OCI-LY1 (cell line): ENCODE results near the gene STK39.

Experiments
- H2AFZ ChIP-seq: fragments of 200-600 bp; sonication (generic), shearing (Covaris generic); 2 replicates; pipeline ENCODE4 v1.6.0; 2014; ENCODE audit warnings: antibody characterized with exemption, mild to moderate bottlenecking, low read length
- H3F3A ChIP-seq: fragments of 200-600 bp; sonication (generic), shearing (Covaris generic); 2 replicates; pipeline ENCODE4 v1.6.0; 2014; ENCODE audit warnings: mild to moderate bottlenecking, antibody characterized with exemption, low read length, moderate library complexity; ENCODE audit not compliant: insufficient read depth
- H3K27ac ChIP-seq: fragments of 200-600 bp; sonication (generic); 2 replicates; pipeline ENCODE4 v1.5.1; 2014; ENCODE audit warnings: low read length, mixed run types, mild to moderate bottlenecking, low read depth; ENCODE audit not compliant: poor library complexity, severe bottlenecking
- H3K27me3 ChIP-seq: fragments of 200-600 bp; sonication (generic); 2 replicates; pipeline ENCODE4 v1.6.0; 2014; ENCODE audit warnings: antibody characterized with exemption, mild to moderate bottlenecking, low read length, moderate library complexity; ENCODE audit not compliant: insufficient read depth
- H3K36me3 ChIP-seq: fragments of 200-600 bp; sonication (generic); 2 replicates; pipeline ENCODE4 v1.6.1; 2014; ENCODE audit warnings: mild to moderate bottlenecking, antibody characterized with exemption, low read length, moderate library complexity, mixed read lengths; ENCODE audit not compliant: insufficient read depth
- H3K4me1 ChIP-seq: fragments of 200-600 bp; sonication (generic); 2 replicates; pipeline ENCODE4 v1.5.1; 2014; ENCODE audit warnings: mild to moderate bottlenecking, low read length, moderate library complexity; ENCODE audit not compliant: insufficient read depth, severe bottlenecking
- H3K4me2 ChIP-seq: fragments of 200-600 bp; sonication (generic), shearing (Covaris generic); 2 replicates; pipeline ENCODE4 v1.6.1; 2014; ENCODE audit warnings: low read length
- H3K4me3 ChIP-seq: fragments of 200-600 bp; sonication (generic); 2 replicates; pipeline ENCODE4 v1.5.1; 2014; ENCODE audit warnings: low read length, low read depth, mild to moderate bottlenecking, mixed read lengths; ENCODE audit not compliant: poor library complexity, severe bottlenecking
- H3K79me2 ChIP-seq: fragments of 200-600 bp; shearing (Covaris generic); 2 replicates; pipeline ENCODE4 v1.6.1; 2016; ENCODE audit warnings: mixed run types, low read length, mixed read lengths; ENCODE audit not compliant: insufficient read depth
- H3K9ac ChIP-seq: fragments of 200-600 bp; sonication (generic), shearing (Covaris generic); 2 replicates; pipeline ENCODE4 v1.6.1; 2014; ENCODE audit warnings: mild to moderate bottlenecking, low read length, mixed read lengths
- H3K9me2 ChIP-seq: fragments of 200-600 bp; sonication (generic), shearing (Covaris generic); 2 replicates; pipeline ENCODE4 v1.6.1; 2014; ENCODE audit warnings: low read depth, mild to moderate bottlenecking, low read length, mixed read lengths
- H3K9me3 ChIP-seq: fragments of 200-600 bp; shearing (Covaris generic); 2 replicates; pipeline ENCODE4 v1.6.1; 2014; ENCODE audit warnings: low read length, mixed read lengths
- H4K20me1 ChIP-seq: fragments of 200-600 bp; sonication (generic), shearing (Covaris generic); 2 replicates; pipeline ENCODE4 v1.6.0; 2016; ENCODE audit warnings: mild to moderate bottlenecking, low read length; ENCODE audit not compliant: insufficient read depth
- EZH2 ChIP-seq: fragments of 200-600 bp; sonication (generic), shearing (Covaris generic); IDR thresholded peaks from 2 replicates; pipeline ENCODE4 v1.8.0; 2017; ENCODE audit warnings: borderline replicate concordance, mixed run types, mild to moderate bottlenecking, antibody characterized with exemption, low read length, moderate library complexity, mixed read lengths
- TF ChIP-seq, protein P1 (sequence below): fragments of 200-600 bp; sonication (generic), shearing (Covaris generic); IDR thresholded peaks from 2 replicates; pipeline ENCODE4 v1.5.1; 2017; ENCODE audit warnings: mild to moderate bottlenecking, antibody characterized with exemption, low read length, moderate library complexity, mixed read lengths

The STK39 gene

DNA sequence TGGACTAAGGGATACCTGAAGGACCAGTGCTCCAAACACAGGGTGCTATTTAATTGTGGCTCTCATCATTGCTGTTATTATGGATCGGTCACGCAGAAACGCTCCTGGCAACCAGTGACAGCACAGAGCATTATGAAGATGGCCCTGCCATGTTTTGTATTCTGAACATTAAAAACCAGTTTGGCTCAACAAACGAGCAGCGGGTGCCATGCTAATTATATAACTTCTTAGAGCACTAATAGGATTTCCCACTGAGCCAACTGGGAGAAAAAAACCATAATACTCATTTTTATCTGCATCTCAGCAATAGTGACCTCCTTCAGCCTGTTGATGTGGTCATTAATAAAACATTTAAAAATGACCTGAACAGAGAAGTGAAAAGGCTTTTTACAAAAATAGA lies 212.8 kb downstream of the STK39 start:
- Histone ChIP-seq H3K9ac (no peak overlapping the region), H3K27ac (no peak overlapping the region), H3K9me2 (no peaks in the 10 kb centered on the region), H3K4me2 (no peak overlapping the region), H3F3A (no peaks in the 10 kb centered on the region), H3K36me3 (peaks cover 8% of the 10 kb centered on the region; the same call in 1 of the 2 replicates), H3K27me3 (no peaks in the 10 kb centered on the region), H3K9me3 (no peaks in the 10 kb centered on the region), H3K79me2 (no peaks in the 10 kb centered on the region), H4K20me1 (no peaks in the 10 kb centered on the region), H3K4me1 (peaks cover 5% of the 10 kb centered on the region), H2AFZ (no peak overlapping the region), H3K4me3 (no peak overlapping the region)
- TF ChIP-seq, protein P1, sequence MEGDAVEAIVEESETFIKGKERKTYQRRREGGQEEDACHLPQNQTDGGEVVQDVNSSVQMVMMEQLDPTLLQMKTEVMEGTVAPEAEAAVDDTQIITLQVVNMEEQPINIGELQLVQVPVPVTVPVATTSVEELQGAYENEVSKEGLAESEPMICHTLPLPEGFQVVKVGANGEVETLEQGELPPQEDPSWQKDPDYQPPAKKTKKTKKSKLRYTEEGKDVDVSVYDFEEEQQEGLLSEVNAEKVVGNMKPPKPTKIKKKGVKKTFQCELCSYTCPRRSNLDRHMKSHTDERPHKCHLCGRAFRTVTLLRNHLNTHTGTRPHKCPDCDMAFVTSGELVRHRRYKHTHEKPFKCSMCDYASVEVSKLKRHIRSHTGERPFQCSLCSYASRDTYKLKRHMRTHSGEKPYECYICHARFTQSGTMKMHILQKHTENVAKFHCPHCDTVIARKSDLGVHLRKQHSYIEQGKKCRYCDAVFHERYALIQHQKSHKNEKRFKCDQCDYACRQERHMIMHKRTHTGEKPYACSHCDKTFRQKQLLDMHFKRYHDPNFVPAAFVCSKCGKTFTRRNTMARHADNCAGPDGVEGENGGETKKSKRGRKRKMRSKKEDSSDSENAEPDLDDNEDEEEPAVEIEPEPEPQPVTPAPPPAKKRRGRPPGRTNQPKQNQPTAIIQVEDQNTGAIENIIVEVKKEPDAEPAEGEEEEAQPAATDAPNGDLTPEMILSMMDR = no peak
- no peak for TF ChIP-seq EZH2

DNA sequence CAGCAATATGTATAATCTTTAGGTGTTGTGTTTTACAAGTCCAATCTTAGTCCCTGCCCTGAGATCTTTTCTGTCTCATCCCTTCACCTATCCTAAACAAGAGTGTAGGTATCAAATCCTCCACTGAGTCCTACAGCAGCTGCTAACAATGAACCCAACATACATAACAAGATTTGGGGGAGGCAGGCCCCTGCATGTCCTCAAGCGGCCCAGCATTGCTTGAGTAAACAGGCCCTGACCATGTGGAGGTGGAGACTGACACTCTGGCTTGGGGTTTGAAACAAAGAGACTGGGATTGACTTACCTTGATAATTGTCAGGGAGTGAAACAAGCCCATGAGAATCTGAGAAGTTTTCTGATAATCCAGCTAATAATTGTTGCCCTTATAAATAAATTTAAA lies 213.4 kb downstream of the STK39 start:
- no peaks in the 10 kb centered on the region for H3F3A ChIP-seq

DNA sequence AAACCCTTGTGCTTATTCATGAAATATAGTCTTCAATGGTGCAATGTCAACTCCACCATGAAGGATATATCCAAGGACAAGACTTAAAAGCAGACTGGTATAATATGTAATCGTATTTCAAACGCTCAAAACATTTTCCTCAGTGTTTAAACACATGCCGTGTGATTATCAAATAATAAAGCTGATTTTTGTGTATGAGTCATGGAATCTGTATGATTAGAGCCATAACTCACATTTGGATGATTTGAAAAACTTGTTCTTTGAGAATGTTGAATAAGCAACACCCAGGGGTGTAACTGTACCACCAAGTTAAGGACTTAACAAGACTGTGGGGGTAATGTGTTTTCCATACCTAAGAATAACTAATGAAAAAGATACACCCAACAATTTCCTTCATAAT lies 215.3 kb downstream of the STK39 start:
- H3K27me3 ChIP-seq = no peaks in the 10 kb centered on the region
- H3K79me2 ChIP-seq = no peaks in the 10 kb centered on the region
- H3K27ac ChIP-seq = no peak overlapping the region
- no peaks in the 10 kb centered on the region for H3K36me3 ChIP-seq
- no peaks in the 10 kb centered on the region for H3K9me2 ChIP-seq
- H2AFZ ChIP-seq = no peak overlapping the region
- no peak overlapping the region for H3K4me3 ChIP-seq
- no peak overlapping the region for H3K9ac ChIP-seq
- no peak overlapping the region for H3K4me2 ChIP-seq
- H3K4me1 ChIP-seq = peaks cover 5% of the 10 kb centered on the region
- no peaks in the 10 kb centered on the region for H3K9me3 ChIP-seq
- H4K20me1 ChIP-seq = no peaks in the 10 kb centered on the region
- no peak for TF ChIP-seq EZH2
- TF ChIP-seq, protein P1 = no peak
- no peaks in the 10 kb centered on the region for H3F3A ChIP-seq

More for the DNA sequence above, 213.4 kb downstream of the STK39 start:
- Histone ChIP-seq H3K79me2 (no peaks in the 10 kb centered on the region), H2AFZ (no peak overlapping the region), H3K27me3 (no peaks in the 10 kb centered on the region), H3K4me3 (no peak overlapping the region), H3K4me2 (no peak overlapping the region), H3K9ac (no peak overlapping the region), H4K20me1 (no peaks in the 10 kb centered on the region), H3K9me3 (no peaks in the 10 kb centered on the region), H3K27ac (no peak overlapping the region), H3K9me2 (no peaks in the 10 kb centered on the region), H3K4me1 (peaks cover 5% of the 10 kb centered on the region), H3K36me3 (peaks cover 8% of the 10 kb centered on the region; the same call in 1 of the 2 replicates)
- TF ChIP-seq EZH2 = no peak
- TF ChIP-seq, protein P1 = no peak
